H1 (cell line): ENCODE measurements around the gene SAFB2. TPM values are rescaled to one million over a fixed set of nuclear protein-coding genes. Genes with fewer than 3 reads are reported as not detected.

Source experiments
- ATF3 ChIP-seq: IDR thresholded peaks from 2 replicates; pipeline ENCODE4 v1.6.1; 2011; ENCODE audit warnings: low read depth, mild to moderate bottlenecking, low read length; ENCODE audit not compliant: insufficient read depth
- BACH1 ChIP-seq: IDR thresholded peaks from 2 replicates; pipeline ENCODE4 v1.6.1; 2012; ENCODE audit warnings: low read length, improper control_type of control experiment
- CBX5 ChIP-seq: fragments of 300-800, 300-1000 bp; sonication (generic); IDR thresholded peaks from 2 replicates; pipeline ENCODE4 v1.7.1; 2016; ENCODE audit warnings: antibody characterized with exemption, low read length, low read depth
- CTCF ChIP-seq, 3 experiments: IDR thresholded peaks; 1 replicate in 2 of 3; 2 replicates in 1 of 3; pipeline versions ENCODE4 v1.5.1 to v1.6.1; 2011; ENCODE audit warnings: low read length in 3 of 3, mild to moderate bottlenecking in 3 of 3, inconsistent platforms in 2 of 3, low read depth in 1 of 3, moderate library complexity in 1 of 3; ENCODE audit not compliant: insufficient read depth in 1 of 3; ENCODE audit errors: control extremely low read depth in 1 of 3
- HDAC6 ChIP-seq: IDR thresholded peaks from one replicate; pipeline ENCODE4 v1.7.1; 2012; ENCODE audit warnings: low read depth, mild to moderate bottlenecking, inconsistent platforms, low read length, moderate library complexity
- KDM1A ChIP-seq: fragments of 200-600, 300-600 bp; sonication (generic); IDR thresholded peaks from 2 replicates; pipeline ENCODE4 v1.7.1; 2016; ENCODE audit warnings: mild to moderate bottlenecking, low read length, borderline replicate concordance
- PHF8 ChIP-seq: fragments of 200-600 bp; sonication (generic); conservative IDR thresholded peaks from 2 replicates; pipeline ENCODE4 v1.7.1; 2012; ENCODE audit warnings: low read depth, mild to moderate bottlenecking, inconsistent platforms, low read length, moderate library complexity
- POU5F1 ChIP-seq: IDR thresholded peaks from 2 replicates; pipeline ENCODE4 v1.6.1; 2011; ENCODE audit warnings: low read depth, mild to moderate bottlenecking, low read length, moderate library complexity
- SP1 ChIP-seq: IDR thresholded peaks from 2 replicates; pipeline ENCODE4 v1.6.1; 2011; ENCODE audit warnings: low read depth, low read length
- TBP ChIP-seq: IDR thresholded peaks from 2 replicates; pipeline ENCODE4 v1.6.1; 2011; ENCODE audit warnings: low read depth, low read length, improper control_type of control experiment
- polyA plus RNA-seq, 7 experiments: library from polyadenylated mRNA; depleted of rRNA in 3 of 7; stranded (reverse) in 5 of 7; unstranded in 2 of 7; fragments of >200 nt in 5 of 7; fragments of 200-250 nt in 2 of 7; gene quantifications; 1 replicate in 5 of 7; 2 replicates in 1 of 7; 4 replicates in 1 of 7; pipeline versions ENCODE4 v1.2.1 to v1.2.3, GENCODE V29; 2011 to 2013; ENCODE audit warnings: missing spikeins in 2 of 7, mixed read lengths in 2 of 7
- total RNA-seq: library from RNA; stranded (reverse); fragmentation: NEBNext Ultra II Directional; extraction: Animal tissue kit (Norgen Biotek cat#: 25700); gene quantifications from 2 replicates; pipeline ENCODE4 v1.2.1, GENCODE V29; 2021

The SAFB2 gene
- total and polyA plus RNA-seq, 2 of the 8 experiments (the other 6 are each of a cell fraction or from before 2014, with no cell fraction given), result 14.8 to 63.8 TPM

- TF ChIP-seq POU5F1 (no peak), CBX5 (no peak), TBP (no peak), KDM1A (peak; percentile 95), ATF3 (no peak), PHF8 (no peak), BACH1 (no peak), HDAC6 (no peak), SP1 (no peak), CTCF (IDR thresholded peaks at IDR 0.05; ENCODE audit: control extremely low read depth in 1 of 3, insufficient read depth in 1 of 3, low read depth in 1 of 3, low read length in 3 of 3) (peak; percentile 60 to 64 (median 63))
- TF ChIP-seq, all 59 proteins: peak for 4
Measured at GRCh38 chr19:5563008-5563431, 59.6 kb downstream of the SAFB2 start (continued).
